Spinal cord (tissue), 10 donors: ENCODE results near the gene CLOCK. TPM values are rescaled to one million over a fixed set of nuclear protein-coding genes. Genes with fewer than 3 reads are reported as not detected.

Source experiments
- DNase-seq, 6 donors: peaks; one replicate each; pipeline versions ENCODE4 v3.0.0 to v3.0.0-alpha.2; 2013 to 2015; ENCODE audit warnings: low spot score in 6 of 6, low read depth in 4 of 6
- H3K27ac ChIP-seq: one replicate; pipeline ENCODE4 v1.5.1; 2013; ENCODE audit warnings: low read depth, low read length, control low read depth
- H3K27me3 ChIP-seq: one replicate; pipeline ENCODE4 v1.6.1; 2013; ENCODE audit warnings: low read length; ENCODE audit not compliant: control insufficient read depth, insufficient read depth
- H3K36me3 ChIP-seq: one replicate; pipeline ENCODE4 v1.6.1; 2013; ENCODE audit warnings: low read length; ENCODE audit not compliant: control insufficient read depth, insufficient read depth
- H3K4me1 ChIP-seq: one replicate; pipeline ENCODE4 v1.6.1; 2013; ENCODE audit warnings: low read length; ENCODE audit not compliant: control insufficient read depth, insufficient read depth
- H3K4me3 ChIP-seq: one replicate; pipeline ENCODE4 v1.5.1; 2013; ENCODE audit warnings: low read depth, low read length, control low read depth
- H3K9me3 ChIP-seq: one replicate; pipeline ENCODE4 v1.6.1; 2013; ENCODE audit warnings: low read length; ENCODE audit not compliant: control insufficient read depth, insufficient read depth
- WGBS: methylation state at CpG from one replicate; pipeline ENCODE4 v1.1.5; 2013; ENCODE audit warnings: missing lambda C conversion rate; ENCODE audit not compliant: insufficient coverage; 5-methylcytosine and 5-hydroxymethylcytosine counted together
- polyA plus RNA-seq, 2 donors: library from polyadenylated mRNA; unstranded; fragments of 120-200 nt; gene quantifications; one replicate each; pipeline ENCODE4 v1.2.1, GENCODE V29; 2013; ENCODE audit not compliant: insufficient read length in 2 of 2
- total RNA-seq, 2 donors: library from RNA; depleted of rRNA in 1 of 2; stranded (reverse); fragments of 120-200 nt in 1 of 2; fragments of >200 nt in 1 of 2; gene quantifications; one replicate each; pipeline versions ENCODE4 v1.2.3 to v1.2.4, GENCODE V29; 2013 to 2014
- donor health status: healthy.

CLOCK gene
- total and polyA plus RNA-seq, 4 donors = 12.5 to 37.8 (median 22.2) TPM

DNA sequence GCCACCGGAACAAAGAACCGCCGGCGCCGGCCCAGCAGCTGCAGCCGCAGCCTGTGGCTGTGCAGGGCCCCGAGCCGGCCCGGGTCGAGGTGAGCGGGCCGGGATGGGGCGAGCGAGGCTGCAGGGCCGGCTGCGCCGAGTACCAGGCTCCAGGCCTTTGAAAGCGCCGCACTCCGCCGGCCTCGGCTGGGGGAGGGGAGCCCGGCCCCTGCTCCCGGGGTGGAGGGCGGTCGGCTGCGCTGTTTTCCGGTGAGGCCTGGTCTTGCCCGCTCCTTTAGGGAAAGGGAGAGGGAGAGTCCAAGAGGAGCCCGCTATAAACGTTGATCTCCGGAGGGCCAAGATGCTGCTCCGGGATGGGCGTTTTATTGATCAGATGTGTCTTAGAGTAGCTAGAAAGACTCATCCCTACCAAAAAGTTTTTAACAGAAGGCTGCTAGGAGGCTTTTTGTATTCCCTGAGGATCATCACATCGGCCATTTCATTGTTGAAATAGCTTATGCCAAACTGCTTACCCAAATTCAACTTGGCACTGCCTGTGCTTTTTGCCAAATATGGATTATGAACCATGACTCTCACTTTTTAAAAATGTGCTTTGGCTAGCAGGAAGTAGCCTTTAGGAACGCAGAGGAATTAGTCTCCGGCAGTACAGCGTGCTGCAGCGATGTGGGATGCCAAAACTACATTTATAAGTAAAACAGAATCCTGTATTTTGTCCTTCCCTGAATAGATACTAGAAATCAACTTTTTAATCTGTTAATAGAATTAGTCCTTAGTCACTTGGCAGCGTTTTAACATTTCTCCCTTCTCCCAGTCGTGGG lies 150.2 kb downstream of the CLOCK start:
- Histone ChIP-seq H3K36me3 (no peaks in the 10 kb centered on the region), H3K27me3 (no peaks in the 10 kb centered on the region), H3K4me1 (peaks cover 17% of the 10 kb centered on the region), H3K27ac (peak overlapping the region; percentile 84), H3K9me3 (no peaks in the 10 kb centered on the region), H3K4me3 (peak overlapping the region; percentile 63)
- WGBS = under 1% methylated on average over 31 of the region's 41 CpGs
- DNase-seq = peak in 3 of 6 donors; percentile 50 to 81 (median 66)

- peaks cover 17% of the 10 kb centered on the region for H3K4me1 ChIP-seq
- no peaks in the 10 kb centered on the region for H3K36me3 ChIP-seq
- peak within 1 kb of the TSS; percentile 63 for H3K4me3 ChIP-seq
- H3K27ac ChIP-seq = peak within 1 kb of the TSS; percentile 84
- WGBS = 0% methylated on average over 95 of the region's 95 CpGs
- no peaks in the 10 kb centered on the region for H3K27me3 ChIP-seq
- DNase-seq = peak; percentile 61 to 95 (median 75)
- no peaks in the 10 kb centered on the region for H3K9me3 ChIP-seq
Measured at GRCh38 chr4:55395529-55396307, 151.0 kb downstream of the CLOCK start, which contains the start of gene TMEM165. TMEM165 (plus strand) TSS chr4:55395957; CDS start chr4:55396190, 233 bp downstream.

DNA sequence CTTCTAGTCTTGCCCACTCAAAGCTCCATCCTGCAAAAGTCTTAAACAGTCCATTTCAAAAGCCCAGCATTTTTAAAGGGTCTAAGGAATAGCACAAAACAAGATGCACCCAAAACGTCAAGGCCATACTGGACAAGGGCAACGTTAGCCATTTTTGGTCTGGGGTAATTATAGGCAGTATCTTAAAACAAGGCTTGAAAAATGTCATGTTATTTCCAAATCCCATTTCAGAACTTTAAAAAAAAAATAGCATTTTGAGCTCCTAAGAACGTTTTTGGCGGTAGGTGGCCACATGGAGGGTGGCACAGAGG lies 151.5 kb downstream of the CLOCK start:
- no peak for DNase-seq
- H3K4me3 ChIP-seq = peak overlapping the region; percentile 63
- H3K27me3 ChIP-seq = no peaks in the 10 kb centered on the region
- WGBS = 0% methylated on average over 2 of the region's 4 CpGs
- no peaks in the 10 kb centered on the region for H3K9me3 ChIP-seq
- H3K36me3 ChIP-seq = no peaks in the 10 kb centered on the region
- H3K4me1 ChIP-seq = peaks cover 17% of the 10 kb centered on the region
- peak overlapping the region; percentile 84 for H3K27ac ChIP-seq

GRCh38 chr4:55393461-55394320 lies 153.0 kb downstream of the CLOCK start:
- no peaks in the 10 kb centered on the region for H3K27me3 ChIP-seq
- DNase-seq = peak in 2 of 6 donors; percentile 8 to 15
- H3K27ac ChIP-seq = no peak overlapping the region
- no peaks in the 10 kb centered on the region for H3K36me3 ChIP-seq
- 81% methylated on average over 2 of the region's 4 CpGs for WGBS
- H3K4me1 ChIP-seq = peaks cover 14% of the 10 kb centered on the region
- no peak overlapping the region for H3K4me3 ChIP-seq
- H3K9me3 ChIP-seq = no peaks in the 10 kb centered on the region

DNA sequence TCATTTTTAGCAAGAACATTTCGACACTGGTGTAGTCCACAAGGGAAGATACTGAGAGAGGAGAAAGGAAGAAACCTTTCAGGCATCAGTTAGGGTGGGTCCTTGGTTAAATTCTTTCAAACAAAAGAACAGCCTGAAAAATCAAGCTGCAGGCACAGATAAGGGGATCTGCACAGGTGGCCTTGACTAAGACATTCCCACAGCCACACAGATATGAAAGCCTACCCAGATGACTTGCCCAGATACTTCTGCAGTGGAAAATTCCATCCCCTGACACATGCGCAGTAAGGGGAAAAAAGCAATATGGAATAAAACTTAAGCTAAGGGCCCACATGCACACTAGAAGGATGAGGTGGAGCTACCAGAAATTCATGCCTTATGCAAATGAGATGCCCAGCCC lies 159.9 kb downstream of the CLOCK start:
- Histone ChIP-seq H3K4me1 (no peaks in the 10 kb centered on the region), H3K27ac (no peak overlapping the region), H3K36me3 (no peaks in the 10 kb centered on the region), H3K4me3 (no peak overlapping the region), H3K9me3 (no peaks in the 10 kb centered on the region), H3K27me3 (no peaks in the 10 kb centered on the region)
- WGBS = no CpG with 5 or more reads among the region's 2 CpGs
- DNase-seq = no peak

- Histone ChIP-seq H3K4me3 (no peak overlapping the region), H3K9me3 (no peaks in the 10 kb centered on the region), H3K36me3 (no peaks in the 10 kb centered on the region), H3K27ac (no peak overlapping the region), H3K27me3 (no peaks in the 10 kb centered on the region), H3K4me1 (no peaks in the 10 kb centered on the region)
- DNase-seq = peak in 2 of 6 donors; percentile 26 to 87
Measured at GRCh38 chr4:55386073-55386472, 160.6 kb downstream of the CLOCK start.

GRCh38 chr4:55385201-55385649 lies 161.5 kb downstream of the CLOCK start:
- DNase-seq = no peak
- Histone ChIP-seq H3K27ac (no peak overlapping the region), H3K36me3 (no peaks in the 10 kb centered on the region), H3K4me1 (no peaks in the 10 kb centered on the region), H3K27me3 (no peaks in the 10 kb centered on the region), H3K9me3 (no peaks in the 10 kb centered on the region), H3K4me3 (no peak overlapping the region)
- WGBS = 73% methylated on average over 2 of the region's 3 CpGs

DNA sequence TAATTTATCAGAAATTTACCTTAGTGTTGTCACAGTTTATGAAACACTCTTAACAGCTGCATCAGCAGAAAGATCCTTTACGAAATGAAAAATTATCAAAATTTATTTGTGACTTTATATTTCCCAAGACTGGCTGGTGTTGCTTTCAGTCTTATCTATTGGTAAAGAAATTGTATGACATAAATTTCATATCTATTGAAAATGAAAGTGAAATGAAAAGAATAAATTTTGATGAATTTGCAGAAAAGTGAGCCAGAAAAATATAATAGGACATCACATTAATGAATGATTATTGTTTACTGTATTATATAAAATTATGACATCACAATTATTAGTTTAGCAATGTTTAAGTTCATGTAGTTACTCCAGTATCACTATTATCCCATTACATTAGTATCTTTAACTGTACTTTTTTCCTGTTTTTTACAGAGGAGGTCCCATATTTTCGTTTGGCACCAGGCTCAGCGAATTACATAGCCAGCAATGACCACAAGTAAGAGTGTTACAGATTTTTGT lies 164.2 kb downstream of the CLOCK start:
- WGBS = no CpG with 5 or more reads among the region's 3 CpGs
- Histone ChIP-seq H3K4me3 (no peak overlapping the region), H3K9me3 (no peaks in the 10 kb centered on the region), H3K4me1 (no peaks in the 10 kb centered on the region), H3K36me3 (no peaks in the 10 kb centered on the region), H3K27ac (no peak overlapping the region), H3K27me3 (no peaks in the 10 kb centered on the region)
- DNase-seq = no peak

- Histone ChIP-seq H3K9me3 (no peaks in the 10 kb centered on the region), H3K4me1 (no peaks in the 10 kb centered on the region), H3K27me3 (no peaks in the 10 kb centered on the region), H3K27ac (no peak overlapping the region), H3K4me3 (no peak overlapping the region), H3K36me3 (no peaks in the 10 kb centered on the region)
- DNase-seq = no peak
- WGBS = 85% methylated on average over 6 of the region's 7 CpGs
Measured at GRCh38 chr4:55381502-55381901, 165.2 kb downstream of the CLOCK start.
